CD4-positive, alpha-beta T cell (primary cell): ENCODE data around the gene NCF4. TPM values are rescaled to one million over a fixed set of nuclear protein-coding genes. Genes with fewer than 3 reads are reported as not detected.

Source experiments
- ATAC-seq: fragments of 200-7000 bp; cut with Tn5 transposase; one replicate; pipeline ENCODE4 v1.10.0; 2022; ENCODE audit warnings: mild to moderate bottlenecking; ENCODE audit not compliant: poor library complexity
- CTCF ChIA-PET: fragments of 350-600 bp; sonication (Branson Sonifier 250); formaldehyde crosslinking; loops from one replicate; lab custom pipeline; 2021; ENCODE audit warnings: antibody characterized with exemption, inconsistent platforms; lab: Charles Lee
- POLR2A ChIA-PET: fragments of 350-600 bp; sonication (Branson Sonifier 250); formaldehyde crosslinking; loops from one replicate; lab custom pipeline; 2021; ENCODE audit warnings: antibody characterized with exemption, inconsistent platforms; lab: Charles Lee
- DNase-seq, 14 experiments: peaks; one replicate each; pipeline ENCODE4 v3.0.0-alpha.2; 2013 to 2020; ENCODE audit warnings: mixed read lengths in 2 of 14
- H3K27ac ChIP-seq, 2 donors: one replicate each; pipeline versions ENCODE4 v1.5.1 to v1.7.0; 2013; ENCODE audit warnings: low read length in 2 of 2, low read depth in 1 of 2, mild to moderate bottlenecking in 1 of 2
- H3K27me3 ChIP-seq, 2 experiments: 1 replicate in 1 of 2; 2 replicates in 1 of 2; pipeline versions ENCODE4 v1.6.1 to v1.7.0; 2013; ENCODE audit warnings: low read length in 2 of 2, control low read depth in 1 of 2, mild to moderate bottlenecking in 1 of 2, moderate library complexity in 1 of 2; ENCODE audit not compliant: insufficient read depth in 2 of 2, control insufficient read depth in 1 of 2
- H3K36me3 ChIP-seq: one replicate; pipeline ENCODE4 v1.6.1; 2013; ENCODE audit warnings: low read length, control low read depth; ENCODE audit not compliant: insufficient read depth
- H3K4me1 ChIP-seq: one replicate; pipeline ENCODE4 v1.6.1; 2013; ENCODE audit warnings: low read length, control low read depth; ENCODE audit not compliant: insufficient read depth
- H3K4me3 ChIP-seq: one replicate; pipeline ENCODE4 v1.5.1; 2013; ENCODE audit warnings: mild to moderate bottlenecking, low read length, moderate library complexity
- H3K9me3 ChIP-seq, 2 experiments: 1 replicate in 1 of 2; 2 replicates in 1 of 2; pipeline versions ENCODE4 v1.6.1 to v1.7.0; 2013; ENCODE audit warnings: low read length in 2 of 2, mild to moderate bottlenecking in 2 of 2, control low read depth in 1 of 2, moderate library complexity in 1 of 2; ENCODE audit not compliant: control insufficient read depth in 1 of 2, insufficient read depth in 1 of 2
- H3K27ac Mint-ChIP-seq: one replicate; pipeline ENCODE4 v1.8.0; 2020; ENCODE audit warnings: mixed read lengths
- H3K27me3 Mint-ChIP-seq: one replicate; pipeline ENCODE4 v1.8.0; 2021; ENCODE audit warnings: mixed read lengths
- H3K36me3 Mint-ChIP-seq: one replicate; pipeline ENCODE4 v1.8.0; 2021; ENCODE audit warnings: low read depth, mixed read lengths
- H3K4me1 Mint-ChIP-seq: one replicate; pipeline ENCODE4 v1.8.0; 2021; ENCODE audit warnings: low read depth, mixed read lengths
- H3K4me3 Mint-ChIP-seq: one replicate; pipeline ENCODE4 v1.8.0; 2020; ENCODE audit warnings: mild to moderate bottlenecking, mixed read lengths
- H3K9me3 Mint-ChIP-seq: one replicate; pipeline ENCODE4 v1.8.0; 2020; ENCODE audit warnings: mixed read lengths
- intact Hi-C, 2 experiments: fragments of 100-400 bp; cut with DNase I in 1 of 2; cut with micrococcal nuclease in 1 of 2; formaldehyde crosslinking; loops; one replicate each; pipeline versions ENCODE4 v1.15.1 to v1.9.0; 2023 to 2025; cut with DNase I, micrococcal nuclease
- total RNA-seq, 174 experiments: library from RNA in 2 of 174; stranded (reverse) in 2 of 174; gene quantifications; one replicate each; pipeline ENCODE4 v1.2.3 and lab custom pipeline; 2021 to 2026
- TF ChIP-seq, protein P1 (sequence below): fragments of 200-600 bp; IDR thresholded peaks from one replicate; pipeline ENCODE4 v1.8.0; 2022; ENCODE audit warnings: antibody characterized with exemption, mild to moderate bottlenecking

Gene NCF4
- total RNA-seq, 2 experiments from 2014 or later, result 7.7 to 8.0 TPM

DNA sequence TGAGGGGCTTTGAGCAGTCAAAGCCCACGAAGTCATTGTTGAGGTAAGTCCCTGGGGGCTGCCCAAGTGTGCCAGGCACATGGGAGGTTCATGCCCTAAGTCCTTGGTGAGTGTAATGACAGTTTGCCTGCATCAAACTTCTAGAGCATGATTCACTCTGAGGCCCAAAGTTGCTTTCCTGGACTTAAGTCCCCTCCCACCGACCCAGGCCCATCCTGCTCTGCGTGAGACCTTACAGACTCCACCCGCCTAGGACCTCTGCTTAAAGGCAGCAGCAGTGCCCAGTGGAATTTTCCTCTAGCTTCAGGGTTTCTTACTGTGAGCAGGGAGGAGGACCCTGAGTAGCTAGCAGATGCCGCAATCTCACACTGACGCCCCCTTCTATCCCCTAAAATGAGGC lies 38.2 kb upstream of the NCF4 start:
- H3K4me1 Mint-ChIP-seq, result peaks cover 3% of the 10 kb centered on the region
- ChIA-PET POLR2A (no interaction called here), CTCF (no interaction called here)
- intact Hi-C loops, result no loop called here
- no peak overlapping the region for H3K4me3 ChIP-seq
- peaks cover 14 to 20% of the 10 kb centered on the region in 2 experiments for H3K27me3 ChIP-seq
- ATAC-seq (no peak), DNase-seq (no peak)
- H3K9me3 Mint-ChIP-seq, result no peaks in the 10 kb centered on the region
- no peak overlapping the region for H3K27ac Mint-ChIP-seq
- no peaks in the 10 kb centered on the region for H3K36me3 Mint-ChIP-seq
- no peaks in the 10 kb centered on the region for H3K4me1 ChIP-seq
- H3K4me3 Mint-ChIP-seq, result no peak overlapping the region
- TF ChIP-seq, protein P1, sequence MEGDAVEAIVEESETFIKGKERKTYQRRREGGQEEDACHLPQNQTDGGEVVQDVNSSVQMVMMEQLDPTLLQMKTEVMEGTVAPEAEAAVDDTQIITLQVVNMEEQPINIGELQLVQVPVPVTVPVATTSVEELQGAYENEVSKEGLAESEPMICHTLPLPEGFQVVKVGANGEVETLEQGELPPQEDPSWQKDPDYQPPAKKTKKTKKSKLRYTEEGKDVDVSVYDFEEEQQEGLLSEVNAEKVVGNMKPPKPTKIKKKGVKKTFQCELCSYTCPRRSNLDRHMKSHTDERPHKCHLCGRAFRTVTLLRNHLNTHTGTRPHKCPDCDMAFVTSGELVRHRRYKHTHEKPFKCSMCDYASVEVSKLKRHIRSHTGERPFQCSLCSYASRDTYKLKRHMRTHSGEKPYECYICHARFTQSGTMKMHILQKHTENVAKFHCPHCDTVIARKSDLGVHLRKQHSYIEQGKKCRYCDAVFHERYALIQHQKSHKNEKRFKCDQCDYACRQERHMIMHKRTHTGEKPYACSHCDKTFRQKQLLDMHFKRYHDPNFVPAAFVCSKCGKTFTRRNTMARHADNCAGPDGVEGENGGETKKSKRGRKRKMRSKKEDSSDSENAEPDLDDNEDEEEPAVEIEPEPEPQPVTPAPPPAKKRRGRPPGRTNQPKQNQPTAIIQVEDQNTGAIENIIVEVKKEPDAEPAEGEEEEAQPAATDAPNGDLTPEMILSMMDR, result no peak
- H3K36me3 ChIP-seq, result no peaks in the 10 kb centered on the region
- no peak overlapping the region for H3K27ac ChIP-seq
- H3K9me3 ChIP-seq, result peaks cover 0 to 7% of the 10 kb centered on the region in 2 experiments
- H3K27me3 Mint-ChIP-seq, result peaks cover 57% of the 10 kb centered on the region

DNA sequence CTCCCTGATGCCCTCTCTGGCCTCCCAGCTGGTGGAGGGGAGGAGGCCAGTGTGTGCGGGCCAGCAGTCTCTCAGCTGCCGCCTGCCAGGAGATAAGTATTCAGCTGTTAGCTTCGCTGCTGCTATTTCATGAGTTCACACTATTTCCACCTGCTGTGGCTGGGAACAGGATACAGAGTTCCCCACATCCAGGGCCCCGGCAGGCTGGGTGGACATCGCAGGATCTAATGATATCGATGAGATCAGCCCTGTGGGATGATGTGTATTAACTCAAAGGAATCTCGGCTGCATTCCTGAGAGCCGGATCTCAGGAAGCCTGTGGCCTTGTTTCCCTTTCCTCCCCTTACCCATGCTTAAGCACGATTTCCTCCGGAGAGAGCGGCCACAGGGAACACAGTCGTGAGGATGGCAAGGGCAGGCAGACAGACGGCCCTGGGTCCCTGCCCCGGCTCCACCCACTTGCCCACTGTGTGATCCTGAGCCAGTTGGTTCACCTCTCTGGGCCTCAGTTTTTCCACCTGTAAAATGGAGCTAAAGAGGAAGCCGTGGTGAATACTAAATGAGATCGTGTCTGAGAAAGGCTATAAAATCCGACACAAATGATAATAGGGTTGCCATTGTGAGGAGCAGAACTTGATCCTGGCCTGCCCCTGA lies 37.5 kb upstream of the NCF4 start:
- H3K27me3 Mint-ChIP-seq, result peaks cover 56% of the 10 kb centered on the region
- H3K27ac Mint-ChIP-seq, result no peak overlapping the region
- intact Hi-C loops, result no loop called here
- H3K27ac ChIP-seq, result no peak overlapping the region
- TF ChIP-seq, protein P1, result no peak
- no peaks in the 10 kb centered on the region for H3K9me3 Mint-ChIP-seq
- DNase-seq (no peak), ATAC-seq (no peak)
- peaks cover 10 to 13% of the 10 kb centered on the region in 2 experiments for H3K27me3 ChIP-seq
- CTCF ChIA-PET, result no interaction called here
- no peaks in the 10 kb centered on the region for H3K36me3 Mint-ChIP-seq
- no peaks in the 10 kb centered on the region for H3K4me1 Mint-ChIP-seq
- H3K4me3 ChIP-seq, result no peak overlapping the region
- H3K4me1 ChIP-seq, result no peaks in the 10 kb centered on the region
- POLR2A ChIA-PET, result no interaction called here
- H3K4me3 Mint-ChIP-seq, result no peak overlapping the region
- no peaks in the 10 kb centered on the region for H3K36me3 ChIP-seq
- H3K9me3 ChIP-seq, result peaks cover 0 to 3% of the 10 kb centered on the region in 2 experiments

- CTCF ChIA-PET, result no interaction called here
- H3K27ac ChIP-seq, result no peak overlapping the region
These were observed 36.2 kb upstream of the NCF4 start for GRCh38 chr22:36824655-36825054.

More at GRCh38 chr22:36824655-36825054, 36.2 kb upstream of the NCF4 start:
- H3K9me3 ChIP-seq, result no peaks in the 10 kb centered on the region
- peaks cover 0 to 15% of the 10 kb centered on the region in 2 experiments for H3K27me3 ChIP-seq
- intact Hi-C loops, result no loop called here
- no peaks in the 10 kb centered on the region for H3K36me3 Mint-ChIP-seq
- no peaks in the 10 kb centered on the region for H3K9me3 Mint-ChIP-seq
- POLR2A ChIA-PET, result no interaction called here
- no peaks in the 10 kb centered on the region for H3K36me3 ChIP-seq
- H3K4me3 ChIP-seq, result no peak overlapping the region
- TF ChIP-seq, protein P1, result no peak
- H3K4me3 Mint-ChIP-seq, result no peak overlapping the region
- ATAC-seq (no peak), DNase-seq (no peak)
- H3K27ac Mint-ChIP-seq, result no peak overlapping the region
- H3K27me3 Mint-ChIP-seq, result peaks cover 58% of the 10 kb centered on the region
- H3K4me1 ChIP-seq, result no peaks in the 10 kb centered on the region
- H3K4me1 Mint-ChIP-seq, result peaks cover 5% of the 10 kb centered on the region
